Mucosa of descending colon (tissue), 3 donors: ENCODE measurements around the gene MSH3. TPM values are rescaled to one million over a fixed set of nuclear protein-coding genes. Genes with fewer than 3 reads are reported as not detected.
"Not testable (repeated sequence)": the region's sequence is repeated elsewhere in the genome, so short reads cannot be mapped to it uniquely, and the experiment has no call there.

Experiments
- ATAC-seq: fragments of 200-7000 bp; cut with Tn5 transposase; one replicate; pipeline ENCODE4 v1.9.1; 2020; ENCODE audit warnings: mild to moderate bottlenecking, moderate library complexity
- DNase-seq, 3 donors: peaks; one replicate each; pipeline ENCODE4 v3.0.0-alpha.2; 2020
- H3K36me3 ChIP-seq: fragments of 200-600 bp; one replicate; pipeline ENCODE4 v1.8.0; 2021; ENCODE audit warnings: low read depth, mild to moderate bottlenecking
- H3K4me1 ChIP-seq: fragments of 200-600 bp; one replicate; pipeline ENCODE4 v1.8.0; 2021; ENCODE audit warnings: low read depth, mild to moderate bottlenecking
- H3K4me3 ChIP-seq: fragments of 200-600 bp; one replicate; pipeline ENCODE4 v1.8.0; 2021; ENCODE audit warnings: mild to moderate bottlenecking
- H3K9me3 ChIP-seq: fragments of 200-600 bp; one replicate; pipeline ENCODE4 v1.8.0; 2021; ENCODE audit warnings: mild to moderate bottlenecking
- intact Hi-C, 2 donors: fragments of 100-400 bp; cut with DNase I in 1 of 2; cut with micrococcal nuclease in 1 of 2; formaldehyde crosslinking; loops; one replicate each; pipeline versions ENCODE4 v1.11.0 to v1.11.1; 2022; cut with DNase I, micrococcal nuclease
- total RNA-seq, 3 donors: library from RNA; stranded (reverse); fragmentation: NEBNext Ultra II Directional in 2 of 3; extraction: Animal tissue kit (Norgen Biotek cat#: 25700) in 2 of 3; gene quantifications; one replicate each; pipeline versions ENCODE4 v1.2.1 to v1.2.4, GENCODE V29; 2021 to 2023
- TF ChIP-seq, protein P1 (sequence below): fragments of 200-600 bp; IDR thresholded peaks from one replicate; pipeline ENCODE4 v1.8.0; 2022; ENCODE audit warnings: antibody characterized with exemption, mild to moderate bottlenecking
- donor health status: DM: no; HTN: no; CAD: no; lungs with moderate emphysema.
- donor health status: DM: no; HTN: no; CAD: no.
- donor health status: DM: no; HTN: yes; CAD: no.

The MSH3 gene
- total RNA-seq, 3 donors from 2014 or later: 16.8 to 20.0 (median 17.1) TPM

- Histone ChIP-seq H3K36me3 (no peaks in the 10 kb centered on the region), H3K4me3 (no peak overlapping the region), H3K9me3 (no peaks in the 10 kb centered on the region), H3K4me1 (no peaks in the 10 kb centered on the region)
- ATAC-seq: no peak
- TF ChIP-seq, protein P1, sequence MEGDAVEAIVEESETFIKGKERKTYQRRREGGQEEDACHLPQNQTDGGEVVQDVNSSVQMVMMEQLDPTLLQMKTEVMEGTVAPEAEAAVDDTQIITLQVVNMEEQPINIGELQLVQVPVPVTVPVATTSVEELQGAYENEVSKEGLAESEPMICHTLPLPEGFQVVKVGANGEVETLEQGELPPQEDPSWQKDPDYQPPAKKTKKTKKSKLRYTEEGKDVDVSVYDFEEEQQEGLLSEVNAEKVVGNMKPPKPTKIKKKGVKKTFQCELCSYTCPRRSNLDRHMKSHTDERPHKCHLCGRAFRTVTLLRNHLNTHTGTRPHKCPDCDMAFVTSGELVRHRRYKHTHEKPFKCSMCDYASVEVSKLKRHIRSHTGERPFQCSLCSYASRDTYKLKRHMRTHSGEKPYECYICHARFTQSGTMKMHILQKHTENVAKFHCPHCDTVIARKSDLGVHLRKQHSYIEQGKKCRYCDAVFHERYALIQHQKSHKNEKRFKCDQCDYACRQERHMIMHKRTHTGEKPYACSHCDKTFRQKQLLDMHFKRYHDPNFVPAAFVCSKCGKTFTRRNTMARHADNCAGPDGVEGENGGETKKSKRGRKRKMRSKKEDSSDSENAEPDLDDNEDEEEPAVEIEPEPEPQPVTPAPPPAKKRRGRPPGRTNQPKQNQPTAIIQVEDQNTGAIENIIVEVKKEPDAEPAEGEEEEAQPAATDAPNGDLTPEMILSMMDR: no peak
- intact Hi-C loops: no loop called here
- DNase-seq: no peak
Observed at GRCh38 chr5:80820685-80821084, 166.2 kb downstream of the MSH3 start.

DNA sequence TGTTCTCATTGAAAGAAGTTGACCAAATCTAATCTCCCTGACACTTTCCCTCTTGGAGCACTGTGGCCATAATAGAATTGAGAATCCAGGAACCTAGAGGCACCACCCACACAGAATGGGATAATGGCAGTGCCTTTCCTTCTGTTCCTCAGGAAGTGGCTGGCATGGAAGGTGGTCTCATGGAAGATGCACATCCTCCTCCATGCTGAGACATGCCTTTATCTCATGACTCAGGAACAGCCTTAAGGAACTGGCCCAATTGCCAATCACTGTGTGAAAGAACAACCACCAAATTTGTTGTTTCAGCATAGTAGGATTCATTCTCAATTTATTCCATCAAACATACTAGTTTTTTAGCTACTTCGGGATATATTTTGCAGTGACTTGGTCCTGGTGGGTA is 168.2 kb downstream of the MSH3 start:
- intact Hi-C loops: no loop called here
- Histone ChIP-seq H3K4me3 (no peak overlapping the region), H3K4me1 (no peaks in the 10 kb centered on the region), H3K9me3 (no peaks in the 10 kb centered on the region), H3K36me3 (no peaks in the 10 kb centered on the region)
- DNase-seq (no peak), ATAC-seq (no peak)
- TF ChIP-seq, protein P1: no peak

DNA sequence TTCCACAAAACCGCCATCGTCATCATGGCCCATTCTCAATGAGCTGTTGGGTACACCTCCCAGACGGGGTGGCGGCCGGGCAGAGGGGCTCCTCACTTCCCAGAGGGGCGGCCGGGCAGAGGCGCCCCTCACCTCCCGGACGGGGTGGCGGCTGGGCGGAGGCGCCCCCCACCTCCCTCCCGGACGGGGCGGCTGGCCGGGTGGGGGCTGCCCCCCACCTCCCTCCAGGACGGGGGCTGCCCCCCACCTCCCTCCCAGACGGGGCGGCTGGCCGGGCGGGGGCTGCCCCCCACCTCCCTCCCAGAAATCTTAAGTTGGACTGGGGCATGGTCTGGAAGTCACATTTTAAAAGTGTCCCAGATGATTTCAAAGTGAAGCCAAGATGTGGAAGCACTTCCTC is 169.7 kb downstream of the MSH3 start:
- H3K4me3 ChIP-seq, intact Hi-C loops, H3K9me3 ChIP-seq, DNase-seq, H3K4me1 ChIP-seq, H3K36me3 ChIP-seq, ATAC-seq: not testable (repeated sequence)

DNA sequence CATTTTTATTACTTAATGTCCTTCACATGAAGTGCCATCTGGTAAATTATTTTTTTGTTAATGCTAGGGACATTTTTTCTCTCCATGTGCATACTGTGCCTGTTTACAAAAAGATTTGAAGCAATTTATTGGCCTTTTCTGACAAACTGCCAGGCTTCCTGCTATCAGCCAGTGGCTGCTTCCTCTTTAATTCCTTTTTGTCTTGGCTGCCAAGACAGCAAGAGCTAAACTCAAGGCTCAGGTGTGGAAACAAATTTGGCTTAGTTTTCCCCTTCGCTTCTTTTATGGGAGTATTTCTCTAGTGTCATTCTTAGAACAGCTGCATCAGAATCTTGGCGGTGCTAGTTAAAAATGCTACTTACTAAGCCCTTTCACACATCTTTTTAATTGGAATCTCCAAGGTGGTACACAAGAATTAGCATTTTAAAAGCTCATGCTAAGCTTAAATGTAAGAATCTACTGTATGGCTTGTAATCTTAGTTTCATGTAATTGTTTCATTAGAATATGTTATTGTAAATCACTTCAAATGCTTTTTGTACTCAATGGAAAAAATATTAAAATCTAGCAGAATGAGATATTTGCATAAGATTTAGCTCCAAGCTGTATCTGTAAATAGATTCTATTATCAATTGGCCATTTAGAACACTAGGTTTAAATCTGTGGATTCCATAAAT is 171.5 kb downstream of the MSH3 start:
- no peak overlapping the region for H3K4me3 ChIP-seq
- ATAC-seq: no peak
- no peaks in the 10 kb centered on the region for H3K4me1 ChIP-seq
- H3K9me3 ChIP-seq: peaks cover 8% of the 10 kb centered on the region
- no peaks in the 10 kb centered on the region for H3K36me3 ChIP-seq
- intact Hi-C loops: no loop called here
- TF ChIP-seq, protein P1: no peak
- DNase-seq: no peak

- intact Hi-C loops: no loop called here
- Histone ChIP-seq H3K9me3 (no peaks in the 10 kb centered on the region), H3K4me3 (no peak overlapping the region), H3K4me1 (no peaks in the 10 kb centered on the region), H3K36me3 (no peaks in the 10 kb centered on the region)
- DNase-seq: no peak
- no peak for ATAC-seq
- TF ChIP-seq, protein P1: no peak
Observed at GRCh38 chr5:80834710-80835109, 180.3 kb downstream of the MSH3 start.

- TF ChIP-seq, protein P1: no peak
- intact Hi-C loops: no loop called here
- ATAC-seq: no peak
- H3K9me3 ChIP-seq: no peaks in the 10 kb centered on the region
- H3K4me1 ChIP-seq: no peaks in the 10 kb centered on the region
- no peaks in the 10 kb centered on the region for H3K36me3 ChIP-seq
- no peak for DNase-seq
- no peak overlapping the region for H3K4me3 ChIP-seq
Observed at GRCh38 chr5:80835128-80835527, 180.7 kb downstream of the MSH3 start.
